Measurements from ENCODE around the gene EXOC3L2.

Gene EXOC3L2

GRCh38 chr19:45215391-45216191, 29.6 kb downstream of the EXOC3L2 start:
- TF ChIP-seq, protein P1, sequence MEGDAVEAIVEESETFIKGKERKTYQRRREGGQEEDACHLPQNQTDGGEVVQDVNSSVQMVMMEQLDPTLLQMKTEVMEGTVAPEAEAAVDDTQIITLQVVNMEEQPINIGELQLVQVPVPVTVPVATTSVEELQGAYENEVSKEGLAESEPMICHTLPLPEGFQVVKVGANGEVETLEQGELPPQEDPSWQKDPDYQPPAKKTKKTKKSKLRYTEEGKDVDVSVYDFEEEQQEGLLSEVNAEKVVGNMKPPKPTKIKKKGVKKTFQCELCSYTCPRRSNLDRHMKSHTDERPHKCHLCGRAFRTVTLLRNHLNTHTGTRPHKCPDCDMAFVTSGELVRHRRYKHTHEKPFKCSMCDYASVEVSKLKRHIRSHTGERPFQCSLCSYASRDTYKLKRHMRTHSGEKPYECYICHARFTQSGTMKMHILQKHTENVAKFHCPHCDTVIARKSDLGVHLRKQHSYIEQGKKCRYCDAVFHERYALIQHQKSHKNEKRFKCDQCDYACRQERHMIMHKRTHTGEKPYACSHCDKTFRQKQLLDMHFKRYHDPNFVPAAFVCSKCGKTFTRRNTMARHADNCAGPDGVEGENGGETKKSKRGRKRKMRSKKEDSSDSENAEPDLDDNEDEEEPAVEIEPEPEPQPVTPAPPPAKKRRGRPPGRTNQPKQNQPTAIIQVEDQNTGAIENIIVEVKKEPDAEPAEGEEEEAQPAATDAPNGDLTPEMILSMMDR (IDR thresholded peaks at IDR 0.05; ENCODE audit: insufficient read depth, low read length, missing control alignments) = no peak
- CTCF ChIA-PET = interaction anchor here (1.0 kb wide), 1 partner anchor 32 kb away, joined by 3 read pairs; no protein-coding TSS in a partner anchor
- DNase-seq (ENCODE audit: low read depth, low spot score) = no peak
- POLR2A ChIA-PET = no interaction called here
- H3K4me3 ChIP-seq (ENCODE audit: low read depth, low read length) = no peak overlapping the region

GRCh38 chr19:45213031-45213430, 32.2 kb downstream of the EXOC3L2 start:
- DNase-seq (ENCODE audit: low read depth, low spot score) = no peak
- ChIA-PET CTCF (interaction anchor here (1.3 kb wide), 1 partner anchor 12 kb away, joined by 4 read pairs; no protein-coding TSS in a partner anchor), POLR2A (no interaction called here)
- TF ChIP-seq, protein P1 (IDR thresholded peaks at IDR 0.05; ENCODE audit: insufficient read depth, low read length, missing control alignments) = no peak
- no peak overlapping the region for H3K4me3 ChIP-seq (ENCODE audit: low read depth, low read length)

GRCh38 chr19:45211751-45212381, 33.3 kb downstream of the EXOC3L2 start:
- ChIA-PET POLR2A (no interaction called here), CTCF (no interaction called here)
- TF ChIP-seq, protein P1 (IDR thresholded peaks at IDR 0.05; ENCODE audit: insufficient read depth, low read length, missing control alignments) = no peak
- DNase-seq (ENCODE audit: low read depth, low spot score) = no peak
- no peak overlapping the region for H3K4me3 ChIP-seq (ENCODE audit: low read depth, low read length)

- DNase-seq (ENCODE audit: low read depth, low spot score) = no peak
- CTCF ChIA-PET = interaction anchor here (1.2 to 1.7 kb wide), 4 partner anchors 13 to 132 kb away, joined by 3 to 4 read pairs (median 3); no protein-coding TSS in a partner anchor
- TF ChIP-seq, protein P1 (IDR thresholded peaks at IDR 0.05; ENCODE audit: insufficient read depth, low read length, missing control alignments) = no peak
- H3K4me3 ChIP-seq (ENCODE audit: low read depth, low read length) = no peak overlapping the region
- POLR2A ChIA-PET = no interaction called here
These were observed 38.9 kb downstream of the EXOC3L2 start for GRCh38 chr19:45206328-45206727.

- DNase-seq (ENCODE audit: low read depth, low spot score) = no peak
- POLR2A ChIA-PET = no interaction called here
- H3K4me3 ChIP-seq (ENCODE audit: low read depth, low read length) = no peak overlapping the region
- TF ChIP-seq, protein P1 (IDR thresholded peaks at IDR 0.05; ENCODE audit: insufficient read depth, low read length, missing control alignments) = no peak
- CTCF ChIA-PET = interaction anchor here (1.2 to 1.5 kb wide), 3 partner anchors 13 to 133 kb away, joined by 3 read pairs; no protein-coding TSS in a partner anchor
These were observed 39.4 kb downstream of the EXOC3L2 start for GRCh38 chr19:45205810-45206209.

GRCh38 chr19:45202637-45203036, 42.6 kb downstream of the EXOC3L2 start:
- DNase-seq (ENCODE audit: low read depth, low spot score) = no peak
- ChIA-PET POLR2A (no interaction called here), CTCF (interaction anchor here (1.2 kb wide), 1 partner anchor 46 kb away, joined by 3 read pairs; no protein-coding TSS in a partner anchor)
- H3K4me3 ChIP-seq (ENCODE audit: low read depth, low read length) = no peak overlapping the region
- TF ChIP-seq, protein P1 (IDR thresholded peaks at IDR 0.05; ENCODE audit: insufficient read depth, low read length, missing control alignments) = no peak
